Fibroblast of lung (primary cell): ENCODE results near the gene DOCK4. TPM values are rescaled to one million over a fixed set of nuclear protein-coding genes. Genes with fewer than 3 reads are reported as not detected.

Experiments
- DNase-seq, 2 donors: peaks; one replicate each; pipeline versions ENCODE4 v3.0.0 to v3.0.0-alpha.2; 2010; ENCODE audit warnings: low read depth in 2 of 2
- H2AFZ ChIP-seq: 2 replicates; pipeline ENCODE4 v1.5.1; 2012; ENCODE audit warnings: low read length, control low read depth, inconsistent platforms
- H3K27ac ChIP-seq: 2 replicates; pipeline ENCODE4 v1.5.1; 2011; ENCODE audit warnings: low read length, control low read depth; ENCODE audit not compliant: insufficient read depth
- H3K27me3 ChIP-seq: 2 replicates; pipeline ENCODE4 v1.5.1; 2011; ENCODE audit warnings: mild to moderate bottlenecking, low read length; ENCODE audit not compliant: control insufficient read depth, insufficient read depth
- H3K36me3 ChIP-seq: 2 replicates; pipeline ENCODE4 v1.5.1; 2011; ENCODE audit warnings: low read length; ENCODE audit not compliant: control insufficient read depth, insufficient read depth
- H3K4me1 ChIP-seq: 2 replicates; pipeline ENCODE4 v1.5.1; 2011; ENCODE audit warnings: low read length; ENCODE audit not compliant: control insufficient read depth, insufficient read depth; ENCODE audit errors: extremely low read depth
- H3K4me2 ChIP-seq: 2 replicates; pipeline ENCODE4 v1.5.1; 2011; ENCODE audit warnings: low read length, control low read depth; ENCODE audit not compliant: insufficient read depth; ENCODE audit errors: extremely low read depth
- H3K4me3 ChIP-seq, 4 experiments: fragments of 200-600 bp in 1 of 4; sonication (generic) in 1 of 4; replicated peaks in 1 of 4; 2 replicates each; pipeline ENCODE4 v1.5.1; 2011 to 2016; ENCODE audit warnings: low read length in 4 of 4, low read depth in 3 of 4, mild to moderate bottlenecking in 3 of 4, control low read depth in 2 of 4, inconsistent platforms in 1 of 4, mixed read lengths in 1 of 4; ENCODE audit not compliant: insufficient read depth in 1 of 4; ENCODE audit errors: control extremely low read depth in 1 of 4
- H3K79me2 ChIP-seq: 2 replicates; pipeline ENCODE4 v1.5.1; 2012; ENCODE audit warnings: mild to moderate bottlenecking, low read length, inconsistent platforms; ENCODE audit not compliant: control insufficient read depth, insufficient read depth
- H3K9ac ChIP-seq: 2 replicates; pipeline ENCODE4 v1.5.1; 2011; ENCODE audit warnings: mild to moderate bottlenecking, low read length, control low read depth; ENCODE audit not compliant: insufficient read depth
- H3K9me3 ChIP-seq: 2 replicates; pipeline ENCODE4 v1.5.1; 2012; ENCODE audit warnings: low read depth, low read length; ENCODE audit not compliant: control insufficient read depth, insufficient read depth
- H4K20me1 ChIP-seq: 2 replicates; pipeline ENCODE4 v1.5.1; 2011; ENCODE audit warnings: low read length; ENCODE audit not compliant: control insufficient read depth, insufficient read depth; ENCODE audit errors: extremely low read depth
- CTCF ChIP-seq, 2 donors: IDR thresholded peaks in 1 of 2; conservative IDR thresholded peaks in 1 of 2; 1 replicate in 1 of 2; 2 replicates in 1 of 2; pipeline ENCODE4 v1.5.1; 2011 to 2012; ENCODE audit warnings: low read length in 2 of 2, control low read depth in 1 of 2, inconsistent platforms in 1 of 2, low read depth in 1 of 2, mild to moderate bottlenecking in 1 of 2
- EZH2 ChIP-seq: IDR thresholded peaks from 2 replicates; pipeline ENCODE4 v1.5.1; 2012; ENCODE audit warnings: low read length, control low read depth, mild to moderate bottlenecking; ENCODE audit errors: missing control alignments
- polyA plus RNA-seq, 2 donors: library from polyadenylated mRNA; depleted of rRNA in 1 of 2; stranded (reverse) in 1 of 2; unstranded in 1 of 2; fragments of >200 nt; gene quantifications; 2 replicates each; pipeline ENCODE4 v1.2.1, GENCODE V29; 2011 to 2012; ENCODE audit warnings: missing spikeins in 1 of 2
- total RNA-seq: library from RNA; depleted of rRNA; stranded (reverse); fragments of >200 nt; gene quantifications from 2 replicates; pipeline ENCODE4 v1.2.1, GENCODE V29; 2014

DOCK4 gene
- total and polyA plus RNA-seq, 2 donors (not counting 1 experiment from before 2014, with no cell fraction given): 20.8 to 39.3 TPM

DNA sequence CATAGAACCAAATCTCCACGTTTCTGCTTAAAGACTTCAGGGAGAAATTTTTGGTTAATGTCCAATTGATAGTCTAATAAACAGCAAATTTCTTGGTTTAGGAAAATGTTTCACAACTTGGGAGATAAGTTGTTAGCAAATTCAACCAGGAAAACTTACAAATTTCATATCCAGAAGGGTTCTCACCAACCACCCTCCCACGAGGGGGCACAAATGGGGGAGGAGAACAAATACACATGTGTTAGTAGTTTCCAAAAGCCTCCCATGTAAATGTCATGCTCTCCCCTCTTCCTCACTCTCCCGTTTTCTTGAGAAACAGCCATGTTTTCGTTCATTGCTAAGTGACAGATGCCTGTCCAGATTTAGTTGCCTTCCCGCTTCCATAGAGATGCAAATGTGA is 10.5 kb downstream of the DOCK4 start:
- TF ChIP-seq EZH2 (no peak), CTCF (conservative IDR thresholded peaks at IDR 0.05 in 1 of 2, IDR thresholded peaks at IDR 0.05 in 1 of 2; ENCODE audit: low read depth in 1 of 2, low read length in 2 of 2) (no peak)
- peaks cover 46% of the 10 kb centered on the region for H3K79me2 ChIP-seq
- no peaks in the 10 kb centered on the region for H3K36me3 ChIP-seq
- no peak overlapping the region for H3K9ac ChIP-seq
- DNase-seq: no peak
- no peak overlapping the region for H2AFZ ChIP-seq
- no peak overlapping the region for H3K27ac ChIP-seq
- no peaks in the 10 kb centered on the region for H3K4me1 ChIP-seq
- H3K9me3 ChIP-seq: no peaks in the 10 kb centered on the region
- no peaks in the 10 kb centered on the region for H3K27me3 ChIP-seq
- no peaks in the 10 kb centered on the region for H4K20me1 ChIP-seq
- no peak overlapping the region for H3K4me3 ChIP-seq
- no peak overlapping the region for H3K4me2 ChIP-seq

DNA sequence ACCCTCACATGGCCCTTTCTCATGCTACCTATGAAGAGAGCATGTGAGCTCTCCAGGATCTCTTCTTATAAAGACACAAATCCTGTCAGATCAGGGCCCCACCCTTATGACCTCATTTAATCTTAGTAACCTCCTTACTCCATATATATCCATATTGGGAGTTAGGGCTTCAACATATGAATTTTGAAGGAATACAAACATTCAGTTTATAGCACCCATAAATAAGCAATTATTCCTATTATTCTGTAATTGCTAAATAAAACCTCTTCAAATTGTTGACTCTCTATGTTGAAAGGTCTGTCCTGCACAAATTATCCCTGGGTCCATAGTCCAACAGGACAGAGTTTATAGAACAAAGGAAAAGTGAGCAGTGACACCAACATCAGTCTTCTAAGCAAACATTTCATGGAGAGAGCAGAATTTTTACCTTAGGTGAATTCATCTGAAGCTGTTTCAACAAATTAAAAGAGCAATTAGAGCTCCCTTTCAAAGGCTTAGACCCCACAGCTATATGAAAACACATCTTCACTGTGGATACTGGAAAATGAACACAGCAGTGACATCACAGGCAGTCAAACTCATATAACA is 12.2 kb downstream of the DOCK4 start:
- Histone ChIP-seq H3K4me2 (no peak overlapping the region), H2AFZ (no peak overlapping the region), H4K20me1 (no peaks in the 10 kb centered on the region), H3K27ac (no peak overlapping the region), H3K27me3 (no peaks in the 10 kb centered on the region), H3K9ac (no peak overlapping the region), H3K36me3 (no peaks in the 10 kb centered on the region), H3K4me3 (no peak overlapping the region), H3K79me2 (peaks cover 41% of the 10 kb centered on the region), H3K4me1 (no peaks in the 10 kb centered on the region), H3K9me3 (no peaks in the 10 kb centered on the region)
- TF ChIP-seq EZH2: no peak
- DNase-seq: no peak

GRCh38 chr7:112192236-112193154 is 13.7 kb downstream of the DOCK4 start:
- H3K4me1 ChIP-seq: no peaks in the 10 kb centered on the region
- H3K4me2 ChIP-seq: peak overlapping the region; percentile 13
- no peaks in the 10 kb centered on the region for H4K20me1 ChIP-seq
- DNase-seq: peak; percentile 64 to 76
- H2AFZ ChIP-seq: no peak overlapping the region
- no peak overlapping the region for H3K27ac ChIP-seq
- no peak for TF ChIP-seq CTCF (conservative IDR thresholded peaks at IDR 0.05 in 1 of 2, IDR thresholded peaks at IDR 0.05 in 1 of 2; ENCODE audit: low read depth in 1 of 2, low read length in 2 of 2)
- no peak for TF ChIP-seq EZH2
- no peaks in the 10 kb centered on the region for H3K9me3 ChIP-seq
- H3K79me2 ChIP-seq: peaks cover 30% of the 10 kb centered on the region
- no peak overlapping the region for H3K4me3 ChIP-seq
- H3K9ac ChIP-seq: no peak overlapping the region
- H3K36me3 ChIP-seq: no peaks in the 10 kb centered on the region
- H3K27me3 ChIP-seq: no peaks in the 10 kb centered on the region
